ENCODE data around the gene BCAR3. TPM values are rescaled to one million over a fixed set of nuclear protein-coding genes. Genes with fewer than 3 reads are reported as not detected.

Gene BCAR3
- total RNA-seq = 10 to 100 TPM; 17.3 to 72.7 (median 54.2) TPM

- Histone ChIP-seq H3K27ac (peak within 1 kb of the TSS; percentile 31 to 79 (median 74)), H3K4me3 (peak within 1 kb of the TSS; percentile 67 to 74 (median 72)), H3K9me3 (no peaks in the 10 kb centered on the region), H3K4me1 (peaks cover 0 to 6% (median 4%) of the 10 kb centered on the region in 4 donors), H3K27me3 (no peaks in the 10 kb centered on the region), H3K36me3 (no peaks in the 10 kb centered on the region)
- TF ChIP-seq CTCF (IDR thresholded peaks at IDR 0.05) = peak in 2 of 6 experiments; percentile 16 to 32
- TF ChIP-seq POLR2A (IDR thresholded peaks at IDR 0.05) = no peak
- peak; percentile 53 to 86 (median 77) for DNase-seq
Measured at GRCh38 chr1:93681101-93681988, at the start of gene BCAR3. Gene BCAR3, minus strand, starts transcription at chr1:93681837. Its CDS starts 6,907 bp downstream, at chr1:93674930.

GRCh38 chr1:93730621-93731020 is 49.0 kb upstream of the BCAR3 start:
- Histone ChIP-seq H3K9me3 (no peaks in the 10 kb centered on the region), H3K27ac (no peak overlapping the region), H3K36me3 (no peaks in the 10 kb centered on the region), H3K4me1 (no peaks in the 10 kb centered on the region), H3K27me3 (no peaks in the 10 kb centered on the region), H3K4me3 (no peak overlapping the region)
- no peak for TF ChIP-seq POLR2A (IDR thresholded peaks at IDR 0.05)
- no peak for TF ChIP-seq CTCF (IDR thresholded peaks at IDR 0.05)
- no peak for DNase-seq

- no peak for DNase-seq
- no peak for TF ChIP-seq POLR2A (IDR thresholded peaks at IDR 0.05)
- TF ChIP-seq CTCF (IDR thresholded peaks at IDR 0.05) = no peak
- Histone ChIP-seq H3K9me3 (no peaks in the 10 kb centered on the region), H3K27ac (no peak overlapping the region), H3K36me3 (no peaks in the 10 kb centered on the region), H3K4me3 (no peak overlapping the region), H3K27me3 (no peaks in the 10 kb centered on the region), H3K4me1 (no peaks in the 10 kb centered on the region)
Measured at GRCh38 chr1:93729906-93730305, 48.3 kb upstream of the BCAR3 start.

GRCh38 chr1:93729502-93729901 is 47.9 kb upstream of the BCAR3 start:
- DNase-seq = no peak
- no peak overlapping the region for H3K27ac ChIP-seq
- TF ChIP-seq CTCF (IDR thresholded peaks at IDR 0.05) (no peak), POLR2A (IDR thresholded peaks at IDR 0.05) (no peak)

GRCh38 chr1:93728480-93729131 is 47.0 kb upstream of the BCAR3 start:
- no peaks in the 10 kb centered on the region for H3K4me1 ChIP-seq
- TF ChIP-seq POLR2A (IDR thresholded peaks at IDR 0.05) (no peak), CTCF (IDR thresholded peaks at IDR 0.05) (no peak)
- H3K27ac ChIP-seq = no peak overlapping the region
- H3K36me3 ChIP-seq = no peaks in the 10 kb centered on the region
- no peaks in the 10 kb centered on the region for H3K27me3 ChIP-seq
- H3K4me3 ChIP-seq = no peak overlapping the region
- no peak for DNase-seq
- no peaks in the 10 kb centered on the region for H3K9me3 ChIP-seq

More at GRCh38 chr1:93729502-93729901, 47.9 kb upstream of the BCAR3 start:
- no peaks in the 10 kb centered on the region for H3K27me3 ChIP-seq
- H3K36me3 ChIP-seq = no peaks in the 10 kb centered on the region
- no peaks in the 10 kb centered on the region for H3K9me3 ChIP-seq
- H3K4me1 ChIP-seq = no peaks in the 10 kb centered on the region
- no peak overlapping the region for H3K4me3 ChIP-seq

Data from Peyer's patch (tissue), 4 donors.